GM12878 (cell line): ENCODE results near the gene TFCP2L1. TPM values are rescaled to one million over a fixed set of nuclear protein-coding genes. Genes with fewer than 3 reads are reported as not detected.

Source experiments
- ATAC-seq: fragments of 200-7000 bp; cut with Tn5 transposase; 3 replicates; pipeline ENCODE4 v1.9.1; 2020; ENCODE audit warnings: mild to moderate bottlenecking, moderate library complexity
- BruUV-seq: library from RNA; stranded (reverse); fragments of 400-500 nt; replicated peaks from 2 replicates; lab custom pipeline; 2021; lab: Mats Ljungman, UMichigan
- CTCF ChIA-PET: fragments of 300-600 bp; sonication (Branson Sonifier 250); formaldehyde crosslinking; extraction: SDS; loops from one replicate; lab custom pipeline; 2021; ENCODE audit warnings: inconsistent platforms; lab: Yijun Ruan, JAX
- POLR2A ChIA-PET: fragments of 350-600 bp; formaldehyde crosslinking; extraction: SDS; loops from one replicate; lab custom pipeline; 2021; ENCODE audit warnings: inconsistent platforms; lab: Charles Lee
- RAD21 ChIA-PET: fragments of 300-600 bp; sonication (Branson Sonifier 250); formaldehyde crosslinking; loops from one replicate; lab custom pipeline; 2023; ENCODE audit warnings: antibody characterized with exemption; ENCODE audit not compliant: unreplicated experiment; lab: Charles Lee
- SMC1A ChIA-PET: fragments of 300-600 bp; sonication (Branson Sonifier 250); formaldehyde crosslinking; loops from one replicate; lab custom pipeline; 2023; ENCODE audit not compliant: unreplicated experiment, uncharacterized antibody; lab: Charles Lee
- DNase-seq: peaks from one replicate; pipeline ENCODE4 v3.0.0-alpha.2; 2011; ENCODE audit warnings: low read depth, low spot score
- FAIRE-seq: peaks from 3 replicates; lab custom pipeline; 2011; peaks lifted over from hg19 to GRCh38; lab: Jason Lieb, UNC
- H2AFZ ChIP-seq: 2 replicates; pipeline ENCODE4 v1.6.0; 2011; ENCODE audit warnings: low read depth, low read length, control low read depth; ENCODE audit not compliant: control insufficient read depth
- H3K27ac ChIP-seq: 2 replicates; pipeline ENCODE4 v1.5.1; 2011; ENCODE audit warnings: control low read depth; ENCODE audit not compliant: control insufficient read depth, insufficient read depth
- H3K27me3 ChIP-seq, 2 experiments: replicated peaks in 1 of 2; 2 replicates each; pipeline versions ENCODE4 v1.6.0 to v1.6.1; 2011; ENCODE audit warnings: low read length in 1 of 2; ENCODE audit not compliant: control insufficient read depth in 2 of 2, insufficient read depth in 2 of 2
- H3K36me3 ChIP-seq, 2 experiments: 2 replicates each; pipeline ENCODE4 v1.5.1; 2011; ENCODE audit warnings: low read length in 1 of 2; ENCODE audit not compliant: control insufficient read depth in 2 of 2, insufficient read depth in 2 of 2
- H3K4me1 ChIP-seq: 2 replicates; pipeline ENCODE4 v1.6.1; 2011; ENCODE audit warnings: mild to moderate bottlenecking, low read length, moderate library complexity, mixed read lengths; ENCODE audit not compliant: control insufficient read depth, insufficient read depth
- H3K4me2 ChIP-seq: 2 replicates; pipeline ENCODE4 v1.6.0; 2011; ENCODE audit warnings: control low read depth; ENCODE audit not compliant: control insufficient read depth, insufficient read depth
- H3K4me3 ChIP-seq: fragments of 200-600 bp; sonication (generic); 2 replicates; pipeline ENCODE4 v1.5.1; 2016
- H3K79me2 ChIP-seq: 2 replicates; pipeline ENCODE4 v1.6.0; 2011; ENCODE audit warnings: low read length; ENCODE audit not compliant: control insufficient read depth, insufficient read depth
- H3K9ac ChIP-seq: 2 replicates; pipeline ENCODE4 v1.8.0; 2011; ENCODE audit warnings: low read length, control low read depth, mixed read lengths; ENCODE audit not compliant: control insufficient read depth, insufficient read depth
- H3K9me3 ChIP-seq: replicated peaks from 3 replicates; pipeline ENCODE4 v1.5.1; 2011; ENCODE audit warnings: mild to moderate bottlenecking, low read length; ENCODE audit not compliant: control insufficient read depth, insufficient read depth
- H4K20me1 ChIP-seq: 2 replicates; pipeline ENCODE4 v1.6.0; 2011; ENCODE audit not compliant: control insufficient read depth, insufficient read depth
- CREB1 ChIP-seq: IDR thresholded peaks from 2 replicates; pipeline ENCODE4 v1.6.1; 2012; ENCODE audit warnings: low read depth, mild to moderate bottlenecking, inconsistent platforms
- GATAD2B ChIP-seq: fragments of 450-650 bp; conservative IDR thresholded peaks from 2 replicates; pipeline ENCODE4 v1.6.1; 2017; ENCODE audit warnings: low read depth, mild to moderate bottlenecking, moderate library complexity
- HDAC2 ChIP-seq: fragments of 200-600 bp; sonication (generic); IDR thresholded peaks from 2 replicates; pipeline ENCODE4 v1.6.1; 2017
- IRF4 ChIP-seq: IDR thresholded peaks from 2 replicates; pipeline ENCODE4 v1.6.1; 2011; ENCODE audit warnings: low read depth, low read length
- NR2F1 ChIP-seq: fragments of 450-650 bp; conservative IDR thresholded peaks from 2 replicates; pipeline ENCODE4 v1.6.1; 2017; ENCODE audit warnings: mild to moderate bottlenecking
- SKIL ChIP-seq: fragments of 450-650 bp; IDR thresholded peaks from 2 replicates; pipeline ENCODE4 v1.6.1; 2017; ENCODE audit warnings: mild to moderate bottlenecking, low read depth, inconsistent platforms; ENCODE audit not compliant: poor library complexity, severe bottlenecking
- TCF3 ChIP-seq: IDR thresholded peaks from 2 replicates; pipeline ENCODE4 v1.6.1; 2012; ENCODE audit warnings: low read depth, mild to moderate bottlenecking, low read length, borderline replicate concordance; ENCODE audit not compliant: insufficient read depth
- ZNF274 ChIP-seq: IDR thresholded peaks from one replicate; pipeline ENCODE4 v1.8.0; 2011; ENCODE audit not compliant: insufficient read length, insufficient read depth
- WGBS: methylation state at CpG from one replicate; pipeline ENCODE4 v1.1.6; 2016; ENCODE audit warnings: low lambda C conversion rate; ENCODE audit not compliant: insufficient replicate concordance, insufficient coverage; ENCODE audit errors: missing lambda C conversion rate; 5-methylcytosine and 5-hydroxymethylcytosine counted together
- in situ Hi-C: fragments of 300-500 bp; cut with MboI; formaldehyde crosslinking; loops from 9 replicates; pipeline ENCODE4 v1.14.3; 2018; ENCODE audit warnings: mixed read lengths
- intact Hi-C: fragments of 100-400 bp; cut with micrococcal nuclease; formaldehyde crosslinking; loops from one replicate; pipeline ENCODE4 v1.14.2; 2022; ENCODE audit not compliant: unreplicated experiment
- polyA plus RNA-seq, 11 experiments: library from polyadenylated mRNA; depleted of rRNA in 4 of 11; unstranded in 6 of 11; stranded (reverse) in 5 of 11; fragments of >200 nt; fragmentation: Nextera tagmentation in 4 of 11; fragmentation: Illumina TruSeq in 1 of 11; extraction: Ambion mirVana in 4 of 11; extraction: Trizol in 1 of 11; gene quantifications; 1 replicate in 1 of 11; 2 replicates in 10 of 11; pipeline versions ENCODE4 v1.2.1 to v1.2.3, GENCODE V29; 2011 to 2016; ENCODE audit warnings: inconsistent platforms in 2 of 11, missing spikeins in 2 of 11, low read depth in 1 of 11
- total RNA-seq, 4 experiments: library from RNA; depleted of rRNA in 3 of 4; stranded (reverse); fragments of >200 nt in 3 of 4; fragmentation: Illumina TruSeq in 1 of 4; extraction: Trizol in 1 of 4; gene quantifications; 2 replicates each; pipeline versions ENCODE4 v1.2.1 to v1.2.3, GENCODE V29; 2013 to 2021

Gene TFCP2L1
- total and polyA plus RNA-seq, 10 of the 15 experiments (the other 5 are each of a cell fraction or from before 2014, with no cell fraction given), result 0.02 to 0.21 (median 0.09) TPM; not detected in 1

- DNase-seq (no peak), ATAC-seq (no peak), FAIRE-seq (no peak)
- Histone ChIP-seq H3K4me3 (no peak overlapping the region), H3K9me3 (no peaks in the 10 kb centered on the region), H3K4me1 (no peaks in the 10 kb centered on the region), H4K20me1 (no peaks in the 10 kb centered on the region), H3K27me3 (no peaks in the 10 kb centered on the region; a peak in 1 of 4 replicates), H3K36me3 (no peaks in the 10 kb centered on the region), H3K4me2 (no peak overlapping the region), H3K27ac (no peak overlapping the region), H3K79me2 (no peaks in the 10 kb centered on the region), H3K9ac (no peak overlapping the region), H2AFZ (no peak overlapping the region)
- no TSS peak for BruUV-seq
- POLR2A ChIA-PET, result no interaction called here
- TF ChIP-seq NR2F1 (no peak), SKIL (no peak), TCF3 (no peak), IRF4 (no peak), HDAC2 (no peak), CREB1 (no peak), ZNF274 (no peak), GATAD2B (no peak)
- intact Hi-C loops, result no loop called here
- WGBS, result 39% methylated on average over 12 of the region's 12 CpGs
- in situ Hi-C loops, result no loop called here
- SMC1A ChIA-PET, result no interaction called here
- RAD21 ChIA-PET, result no interaction called here
- CTCF ChIA-PET, result no interaction called here
These were observed 24.4 kb downstream of the TFCP2L1 start for GRCh38 chr2:121260370-121261154.
